Uterus (tissue), 4 donors: ENCODE results near the gene PAX4. TPM values are rescaled to one million over a fixed set of nuclear protein-coding genes. Genes with fewer than 3 reads are reported as not detected.

Source experiments
- DNase-seq, 2 donors: peaks; one replicate each; pipeline ENCODE4 v3.0.0-alpha.2; 2019 to 2020
- H3K27ac ChIP-seq, 2 donors: fragments of 200-600 bp; sonication (generic); 1 replicate in 1 of 2; 2 replicates in 1 of 2; pipeline ENCODE4 v1.5.1; 2016 to 2018
- H3K27me3 ChIP-seq, 2 donors: fragments of 200-600 bp; sonication (generic); one replicate each; pipeline ENCODE4 v1.5.1; 2018 to 2019; ENCODE audit warnings: control low read depth in 1 of 2
- H3K36me3 ChIP-seq, 2 donors: fragments of 200-600 bp; sonication (generic); one replicate each; pipeline ENCODE4 v1.5.1; 2019; ENCODE audit warnings: control low read depth in 1 of 2
- H3K4me1 ChIP-seq, 2 donors: fragments of 200-600 bp; sonication (generic); one replicate each; pipeline ENCODE4 v1.5.1; 2018 to 2019; ENCODE audit warnings: control low read depth in 1 of 2
- H3K4me3 ChIP-seq, 2 donors: fragments of 200-600 bp; sonication (generic); 1 replicate in 1 of 2; 2 replicates in 1 of 2; pipeline ENCODE4 v1.5.1; 2018 to 2019; ENCODE audit warnings: mild to moderate bottlenecking in 1 of 2
- H3K9me3 ChIP-seq, 2 donors: fragments of 200-600 bp; sonication (generic); one replicate each; pipeline ENCODE4 v1.5.1; 2019; ENCODE audit warnings: control low read depth in 1 of 2
- CTCF ChIP-seq, 4 experiments: fragments of 200-600 bp in 2 of 4; fragments of 450-650 bp in 2 of 4; sonication (generic) in 2 of 4; IDR thresholded peaks; one replicate each; pipeline ENCODE4 v1.5.1; 2016 to 2019; ENCODE audit warnings: antibody characterized with exemption in 4 of 4, mild to moderate bottlenecking in 2 of 4, moderate library complexity in 1 of 4
- POLR2A ChIP-seq, 2 donors: fragments of 450-650 bp; IDR thresholded peaks; one replicate each; pipeline ENCODE4 v1.6.1; 2016; ENCODE audit warnings: antibody characterized with exemption in 2 of 2, mild to moderate bottlenecking in 1 of 2, moderate library complexity in 1 of 2
- intact Hi-C: fragments of 100-400 bp; cut with DNase I; formaldehyde crosslinking; loops from one replicate; pipeline ENCODE4 v1.15.1; 2023; ENCODE audit warnings: low total_unique reads
- total RNA-seq, 4 donors: library from RNA; depleted of rRNA in 3 of 4; stranded (reverse); fragments of >200 nt in 3 of 4; gene quantifications; one replicate each; pipeline versions ENCODE4 v1.1.0 to v1.2.4, GENCODE V29; 2014 to 2023
- donor health status: DM: yes; HTN: yes; CAD: no.

PAX4 gene
- total RNA-seq, 4 donors from 2014 or later: not detected

- no peaks in the 10 kb centered on the region for H3K27me3 ChIP-seq
These were observed 17.1 kb downstream of the PAX4 start for GRCh38 chr7:127600885-127601284.

GRCh38 chr7:127598318-127598717, 19.6 kb downstream of the PAX4 start:
- H3K9me3 ChIP-seq: no peaks in the 10 kb centered on the region
- no peak for TF ChIP-seq CTCF (IDR thresholded peaks at IDR 0.05)
- no peak for TF ChIP-seq POLR2A (IDR thresholded peaks at IDR 0.05)
- no peak overlapping the region for H3K27ac ChIP-seq
- intact Hi-C loops: no loop called here
- H3K27me3 ChIP-seq: no peaks in the 10 kb centered on the region
- DNase-seq: no peak
- peaks cover 0 to 4% of the 10 kb centered on the region in 2 donors for H3K4me1 ChIP-seq
- no peaks in the 10 kb centered on the region for H3K36me3 ChIP-seq
- H3K4me3 ChIP-seq: no peak overlapping the region

More at GRCh38 chr7:127600885-127601284, 17.1 kb downstream of the PAX4 start:
- no peak overlapping the region for H3K27ac ChIP-seq
- H3K4me3 ChIP-seq: no peak overlapping the region
- H3K9me3 ChIP-seq: no peaks in the 10 kb centered on the region
- DNase-seq: no peak
- H3K36me3 ChIP-seq: no peaks in the 10 kb centered on the region
- TF ChIP-seq POLR2A (IDR thresholded peaks at IDR 0.05): no peak
- no peak for TF ChIP-seq CTCF (IDR thresholded peaks at IDR 0.05)
- H3K4me1 ChIP-seq: no peaks in the 10 kb centered on the region
- intact Hi-C loops: no loop called here

GRCh38 chr7:127595737-127596136, 22.2 kb downstream of the PAX4 start:
- no peak for TF ChIP-seq CTCF (IDR thresholded peaks at IDR 0.05)
- TF ChIP-seq POLR2A (IDR thresholded peaks at IDR 0.05): no peak
- DNase-seq: no peak
- no peak overlapping the region for H3K4me3 ChIP-seq
- H3K36me3 ChIP-seq: no peaks in the 10 kb centered on the region
- H3K27me3 ChIP-seq: no peaks in the 10 kb centered on the region
- peaks cover 0 to 11% of the 10 kb centered on the region in 2 donors for H3K4me1 ChIP-seq
- intact Hi-C loops: no loop called here
- H3K27ac ChIP-seq: no peak overlapping the region
- H3K9me3 ChIP-seq: no peaks in the 10 kb centered on the region

GRCh38 chr7:127594490-127594889, 23.5 kb downstream of the PAX4 start:
- TF ChIP-seq CTCF (IDR thresholded peaks at IDR 0.05) (no peak), POLR2A (IDR thresholded peaks at IDR 0.05) (no peak)
- DNase-seq: no peak
- intact Hi-C loops: no loop called here
- H3K36me3 ChIP-seq: no peaks in the 10 kb centered on the region
- H3K9me3 ChIP-seq: no peaks in the 10 kb centered on the region
- H3K27ac ChIP-seq: peak overlapping the region in 1 of 2 donors; percentile 76
- no peak overlapping the region for H3K4me3 ChIP-seq
- H3K27me3 ChIP-seq: no peaks in the 10 kb centered on the region
- peaks cover 0 to 13% of the 10 kb centered on the region in 2 donors for H3K4me1 ChIP-seq

GRCh38 chr7:127592550-127592949, 25.4 kb downstream of the PAX4 start:
- H3K27ac ChIP-seq: peak overlapping the region; percentile 22 to 76
- peaks cover 0 to 17% of the 10 kb centered on the region in 2 donors for H3K4me1 ChIP-seq
- intact Hi-C loops: no loop called here
- H3K9me3 ChIP-seq: no peaks in the 10 kb centered on the region
- no peak overlapping the region for H3K4me3 ChIP-seq
- H3K36me3 ChIP-seq: no peaks in the 10 kb centered on the region
- DNase-seq: no peak
- no peaks in the 10 kb centered on the region for H3K27me3 ChIP-seq
- no peak for TF ChIP-seq CTCF (IDR thresholded peaks at IDR 0.05)
- no peak for TF ChIP-seq POLR2A (IDR thresholded peaks at IDR 0.05)
